Measurements from ENCODE around the gene CREBZF. TPM values are rescaled to one million over a fixed set of nuclear protein-coding genes. Genes with fewer than 3 reads are reported as not detected.

Gene CREBZF
- total and polyA plus RNA-seq, 12 donors, result 9.9 to 20.6 (median 13.0) TPM

DNA sequence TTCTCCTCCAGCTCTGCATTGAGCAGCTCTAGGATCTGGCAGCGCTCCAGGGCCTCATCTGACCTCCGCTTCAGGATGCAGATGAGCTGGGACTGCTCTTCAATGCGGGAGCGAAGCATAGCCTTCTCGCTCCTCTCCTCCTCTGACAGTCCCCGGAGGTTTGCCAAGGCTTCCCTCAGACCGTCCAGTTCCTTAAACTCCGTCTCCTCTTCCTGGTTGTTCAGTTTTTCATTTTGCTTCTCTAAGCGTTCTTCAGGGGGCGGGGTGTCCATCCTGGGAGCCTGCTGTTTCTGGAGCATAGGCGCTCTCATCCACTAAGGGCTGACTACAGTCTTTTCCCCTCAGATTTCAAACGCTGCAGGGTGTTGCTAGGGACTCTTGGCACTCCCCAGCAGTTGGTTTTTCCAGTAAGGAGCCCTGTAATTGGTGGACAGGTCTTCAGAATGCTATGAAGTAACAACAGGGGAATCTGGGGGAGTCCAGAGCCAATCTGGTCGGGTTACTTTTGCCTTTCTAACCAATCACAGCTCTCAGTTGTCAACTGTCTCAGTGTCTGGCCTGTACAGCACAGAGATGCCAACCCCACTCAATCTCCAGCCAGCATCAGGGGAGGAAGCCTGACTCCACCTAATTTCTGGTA is 21.0 kb upstream of the CREBZF start, which contains the start of gene CCDC89:
TSS of gene CCDC89 (minus strand) at position 376 of the 640 bp plus-strand sequence. CDS start at position 311, 65 bp downstream.
- intact Hi-C loops (cut with DNase I), result no loop called here
- Histone ChIP-seq H3K4me1 (peaks cover 0 to 45% (median 16%) of the 10 kb centered on the region in 9 donors), H3K27me3 (no peaks in the 10 kb centered on the region), H3K27ac (peak within 1 kb of the TSS in 9 of 10 donors; percentile 45 to 81 (median 71)), H3K36me3 (no peaks in the 10 kb centered on the region), H3K4me3 (peak within 1 kb of the TSS in 9 of 10 donors; percentile 8 to 56 (median 53)), H3K9me3 (no peaks in the 10 kb centered on the region)
- 29 to 31% methylated on average over 13 of the region's 13 CpGs for WGBS, 2 donors
- TF ChIP-seq, protein P1, sequence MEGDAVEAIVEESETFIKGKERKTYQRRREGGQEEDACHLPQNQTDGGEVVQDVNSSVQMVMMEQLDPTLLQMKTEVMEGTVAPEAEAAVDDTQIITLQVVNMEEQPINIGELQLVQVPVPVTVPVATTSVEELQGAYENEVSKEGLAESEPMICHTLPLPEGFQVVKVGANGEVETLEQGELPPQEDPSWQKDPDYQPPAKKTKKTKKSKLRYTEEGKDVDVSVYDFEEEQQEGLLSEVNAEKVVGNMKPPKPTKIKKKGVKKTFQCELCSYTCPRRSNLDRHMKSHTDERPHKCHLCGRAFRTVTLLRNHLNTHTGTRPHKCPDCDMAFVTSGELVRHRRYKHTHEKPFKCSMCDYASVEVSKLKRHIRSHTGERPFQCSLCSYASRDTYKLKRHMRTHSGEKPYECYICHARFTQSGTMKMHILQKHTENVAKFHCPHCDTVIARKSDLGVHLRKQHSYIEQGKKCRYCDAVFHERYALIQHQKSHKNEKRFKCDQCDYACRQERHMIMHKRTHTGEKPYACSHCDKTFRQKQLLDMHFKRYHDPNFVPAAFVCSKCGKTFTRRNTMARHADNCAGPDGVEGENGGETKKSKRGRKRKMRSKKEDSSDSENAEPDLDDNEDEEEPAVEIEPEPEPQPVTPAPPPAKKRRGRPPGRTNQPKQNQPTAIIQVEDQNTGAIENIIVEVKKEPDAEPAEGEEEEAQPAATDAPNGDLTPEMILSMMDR (IDR thresholded peaks at IDR 0.05), result no peak
- ATAC-seq (peak; percentile 93 to 97 (median 96)), DNase-seq (peak; percentile 78 to 87)

DNA sequence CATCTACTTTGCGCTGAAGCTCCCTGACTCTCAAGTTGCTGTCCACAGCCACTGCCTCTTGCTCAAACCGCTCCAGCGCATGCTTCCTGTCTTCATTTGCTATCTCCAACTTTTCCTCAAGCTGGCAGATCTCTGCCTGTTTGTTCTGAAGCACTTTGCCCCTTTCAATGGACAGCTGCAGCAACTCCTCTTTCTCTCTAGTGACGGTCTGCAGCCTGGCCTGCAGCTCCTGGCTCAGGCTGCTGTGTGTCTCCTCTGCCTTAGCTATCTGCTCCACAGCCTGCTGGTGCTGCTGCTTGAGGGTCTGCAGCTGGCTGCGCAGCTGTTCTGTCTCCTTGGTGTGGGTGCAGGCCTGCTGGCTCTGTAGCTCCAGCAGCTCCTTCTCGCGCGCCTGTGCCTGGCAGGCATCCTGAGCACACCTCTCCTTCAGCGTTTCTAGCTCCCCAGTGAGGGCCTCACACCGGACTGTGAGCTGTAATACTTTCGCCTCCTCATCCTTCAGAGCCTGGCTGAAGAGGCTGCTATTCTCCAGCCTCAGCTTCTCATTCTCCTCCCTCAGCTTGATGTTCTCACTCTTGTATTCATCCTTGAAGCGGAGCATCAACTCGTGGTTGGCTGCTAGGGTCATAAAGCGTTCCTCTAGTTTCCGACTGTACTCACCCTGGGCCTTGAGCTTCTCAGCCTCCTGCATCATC is 20.3 kb upstream of the CREBZF start:
- DNase-seq, result peak in 1 of 2 donors; percentile 16

DNA sequence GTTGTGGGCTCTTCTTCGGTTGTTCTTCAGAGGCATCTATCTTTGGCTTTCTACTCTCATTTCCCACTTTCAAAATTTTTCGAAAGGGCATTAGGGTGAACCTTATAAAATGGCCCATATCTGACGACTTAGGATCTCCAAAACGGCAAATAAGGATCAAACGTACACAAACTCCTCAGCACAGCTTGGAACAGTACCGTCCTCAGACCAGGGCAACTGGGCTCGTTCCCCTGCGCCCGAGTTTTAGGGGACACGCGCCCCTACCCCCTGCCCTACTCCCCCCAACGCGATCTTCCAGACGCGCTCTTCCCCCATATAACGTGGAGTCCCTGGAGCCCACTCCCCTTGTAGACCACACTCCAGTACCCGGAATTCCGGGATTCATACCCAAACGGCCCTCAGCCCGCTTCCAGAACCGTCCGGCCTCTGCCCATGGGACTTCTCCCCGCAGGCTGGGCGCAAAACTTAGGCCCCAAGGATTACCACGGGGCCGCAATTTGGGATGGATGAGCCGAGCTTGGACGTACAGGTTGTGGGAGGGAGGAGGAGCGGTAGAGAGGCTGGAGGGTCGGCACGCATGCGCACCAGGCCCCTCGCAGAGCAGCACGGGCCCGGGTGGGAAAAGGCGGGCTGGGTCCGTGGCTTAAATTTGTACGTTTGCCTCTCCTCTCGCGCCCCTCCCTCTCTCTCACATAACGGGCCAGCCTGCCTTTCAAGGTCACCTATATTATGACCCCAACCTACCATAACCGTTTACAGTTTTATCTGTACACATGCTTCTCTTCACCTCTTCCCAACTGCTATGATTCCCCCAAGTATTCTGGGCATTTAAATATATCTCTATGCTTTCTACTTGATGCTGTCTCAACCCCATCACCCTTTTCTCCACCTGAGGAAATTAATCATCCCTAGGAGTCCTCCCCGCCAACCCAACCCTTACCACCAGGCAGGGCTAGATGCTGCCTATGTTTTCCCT is 17.7 kb upstream of the CREBZF start:
- Histone ChIP-seq H3K4me3 (peak overlapping the region; percentile 53 to 68 (median 62)), H3K27me3 (no peaks in the 10 kb centered on the region), H3K36me3 (no peaks in the 10 kb centered on the region), H3K9me3 (no peaks in the 10 kb centered on the region), H3K27ac (peak overlapping the region in 8 of 10 donors; percentile 3 to 70 (median 44)), H3K4me1 (peaks cover 0 to 45% (median 16%) of the 10 kb centered on the region in 9 donors)
- WGBS, 2 donors, result 19 to 23% methylated on average over 43 of the region's 43 CpGs
- DNase-seq (peak; percentile 72 to 84), ATAC-seq (peak in 7 of 8 donors; percentile 50 to 84 (median 75))
- TF ChIP-seq, protein P1 (IDR thresholded peaks at IDR 0.05), result no peak
- intact Hi-C loops (cut with DNase I), result no loop called here

More for the DNA sequence above, 20.3 kb upstream of the CREBZF start:
- TF ChIP-seq, protein P1 (IDR thresholded peaks at IDR 0.05), result no peak
- Histone ChIP-seq H3K9me3 (no peaks in the 10 kb centered on the region), H3K4me3 (peak overlapping the region in 9 of 10 donors; percentile 8 to 56 (median 53)), H3K27ac (peak overlapping the region in 9 of 10 donors; percentile 30 to 81 (median 71)), H3K27me3 (no peaks in the 10 kb centered on the region), H3K4me1 (peaks cover 0 to 45% (median 16%) of the 10 kb centered on the region in 9 donors), H3K36me3 (no peaks in the 10 kb centered on the region)
- ATAC-seq, result peak in 7 of 8 donors; percentile 4 to 31 (median 6)
- 56% methylated on average over 15 of the region's 15 CpGs for WGBS, 2 donors
- intact Hi-C loops (cut with DNase I), result no loop called here

All from heart right ventricle (tissue), 16 donors.